Neuronal stem cell (in vitro differentiated cells): ENCODE results near the gene EFS.

Source experiments
- DNase-seq: peaks from one replicate; pipeline ENCODE4 v3.0.0-alpha.2; 2013; ENCODE audit warnings: low spot score
- H2AFZ ChIP-seq: one replicate; pipeline ENCODE4 v1.6.1; 2013; ENCODE audit warnings: mild to moderate bottlenecking, low read length, inconsistent platforms
- H2AK5ac ChIP-seq: 2 replicates; pipeline ENCODE4 v1.6.1; 2013; ENCODE audit warnings: low read depth, mild to moderate bottlenecking, inconsistent platforms, low read length, moderate library complexity, mixed read lengths
- H2BK120ac ChIP-seq: 2 replicates; pipeline ENCODE4 v1.6.1; 2013; ENCODE audit warnings: low read depth, mild to moderate bottlenecking, inconsistent platforms, low read length, moderate library complexity, mixed read lengths
- H2BK12ac ChIP-seq: one replicate; pipeline ENCODE4 v1.6.1; 2013; ENCODE audit warnings: low read length, inconsistent platforms
- H2BK15ac ChIP-seq: 2 replicates; pipeline ENCODE4 v1.6.1; 2013; ENCODE audit warnings: mild to moderate bottlenecking, low read length, inconsistent platforms, mixed read lengths
- H2BK5ac ChIP-seq: one replicate; pipeline ENCODE4 v1.6.1; 2013; ENCODE audit warnings: inconsistent platforms, mild to moderate bottlenecking, low read length, moderate library complexity
- H3K14ac ChIP-seq: one replicate; pipeline ENCODE4 v1.6.1; 2013; ENCODE audit warnings: low read length, inconsistent platforms
- H3K18ac ChIP-seq: 2 replicates; pipeline ENCODE4 v1.6.1; 2013; ENCODE audit warnings: low read length, inconsistent platforms
- H3K23ac ChIP-seq: 2 replicates; pipeline ENCODE4 v1.6.1; 2013; ENCODE audit warnings: low read depth, mild to moderate bottlenecking, mixed read lengths, low read length, inconsistent platforms; ENCODE audit not compliant: poor library complexity
- H3K27ac ChIP-seq: replicated peaks from 3 replicates; pipeline ENCODE4 v1.5.1; 2013; ENCODE audit warnings: low read length, inconsistent platforms
- H3K27me3 ChIP-seq, 3 experiments: 2 replicates each; pipeline ENCODE4 v1.6.1; 2013; ENCODE audit warnings: low read length in 3 of 3, mild to moderate bottlenecking in 2 of 3, inconsistent platforms in 1 of 3, low read depth in 1 of 3, mixed read lengths in 1 of 3, moderate library complexity in 1 of 3; ENCODE audit not compliant: control insufficient read depth in 3 of 3, insufficient read depth in 3 of 3
- H3K36me3 ChIP-seq, 2 donors: replicated peaks in 1 of 2; 2 replicates each; pipeline ENCODE4 v1.6.1; 2013; ENCODE audit warnings: low read length in 2 of 2; ENCODE audit not compliant: control insufficient read depth in 2 of 2, insufficient read depth in 2 of 2
- H3K4ac ChIP-seq: 2 replicates; pipeline ENCODE4 v1.6.1; 2013; ENCODE audit warnings: inconsistent platforms, mild to moderate bottlenecking, low read length, moderate library complexity
- H3K4me1 ChIP-seq, 2 donors: 1 replicate in 1 of 2; 2 replicates in 1 of 2; pipeline ENCODE4 v1.6.1; 2013; ENCODE audit warnings: low read length in 2 of 2, low read depth in 1 of 2; ENCODE audit not compliant: control insufficient read depth in 2 of 2, insufficient read depth in 1 of 2
- H3K4me2 ChIP-seq: one replicate; pipeline ENCODE4 v1.6.1; 2013; ENCODE audit warnings: mild to moderate bottlenecking, low read length, inconsistent platforms; ENCODE audit not compliant: insufficient read depth, poor library complexity, severe bottlenecking
- H3K4me3 ChIP-seq, 2 donors: 2 replicates each; pipeline ENCODE4 v1.5.1; 2013; ENCODE audit warnings: low read length in 2 of 2, mild to moderate bottlenecking in 2 of 2, inconsistent platforms in 1 of 2, moderate library complexity in 1 of 2
- H3K79me1 ChIP-seq: one replicate; pipeline ENCODE4 v1.6.1; 2013; ENCODE audit warnings: low read depth, mild to moderate bottlenecking, inconsistent platforms, low read length, moderate library complexity
- H3K9ac ChIP-seq: one replicate; pipeline ENCODE4 v1.6.1; 2013; ENCODE audit warnings: mild to moderate bottlenecking, low read depth, low read length, inconsistent platforms; ENCODE audit not compliant: poor library complexity
- H3K9me3 ChIP-seq, 2 donors: replicated peaks in 1 of 2; 2 replicates each; pipeline versions ENCODE3 to v1.6.1; 2013; ENCODE audit warnings: low read length in 2 of 2, mild to moderate bottlenecking in 2 of 2, inconsistent platforms in 1 of 2, low read depth in 1 of 2, mixed read lengths in 1 of 2, moderate library complexity in 1 of 2; ENCODE audit not compliant: control insufficient read depth in 2 of 2, insufficient read depth in 1 of 2
- H4K8ac ChIP-seq: one replicate; pipeline ENCODE4 v1.6.1; 2013; ENCODE audit warnings: low read depth, mild to moderate bottlenecking, inconsistent platforms, low read length, moderate library complexity
- H4K91ac ChIP-seq: one replicate; pipeline ENCODE4 v1.6.1; 2013; ENCODE audit warnings: low read length, low read depth, mild to moderate bottlenecking, inconsistent platforms; ENCODE audit not compliant: poor library complexity
- WGBS, 2 donors: extraction: QIAGEN DNeasy Blood & Tissue Kit; methylation state at CpG; one replicate each; pipeline ENCODE4 v1.1.7; 2013; ENCODE audit warnings: missing lambda C conversion rate in 2 of 2, mixed read lengths in 1 of 2; ENCODE audit not compliant: insufficient read length in 2 of 2, insufficient replicate concordance in 1 of 2; ENCODE audit errors: extremely low coverage in 2 of 2; 5-methylcytosine and 5-hydroxymethylcytosine counted together

EFS gene

DNA sequence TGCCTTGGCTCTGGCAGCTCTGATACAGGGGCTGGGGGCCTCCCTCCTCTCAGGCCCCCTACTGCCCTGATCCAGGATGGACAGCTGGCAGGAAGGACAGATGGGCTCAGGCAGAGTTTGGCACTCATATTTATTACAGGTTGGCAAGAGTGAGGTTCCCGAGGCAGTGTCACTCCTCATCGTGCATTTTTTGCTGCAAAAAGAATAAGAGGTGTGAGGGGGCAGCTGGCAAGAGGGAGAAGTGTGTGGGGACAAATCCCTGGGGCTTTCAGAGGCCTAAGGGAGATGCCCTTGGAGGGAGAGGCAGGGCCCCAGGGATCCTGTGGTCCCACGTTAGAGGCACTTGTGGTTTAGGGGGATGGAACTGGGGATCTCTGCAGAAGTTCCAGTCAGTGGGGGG, 16.9 kb upstream of the EFS start:
- H3K9me3 ChIP-seq: no peaks in the 10 kb centered on the region
- no peak overlapping the region for H2BK15ac ChIP-seq
- H3K4me3 ChIP-seq: no peak overlapping the region
- H3K4me1 ChIP-seq: peaks cover 0 to 6% of the 10 kb centered on the region in 2 donors
- H2BK12ac ChIP-seq: no peak overlapping the region
- peak overlapping the region; percentile 1 for H3K9ac ChIP-seq
- no peak overlapping the region for H3K4ac ChIP-seq
- peak overlapping the region; percentile 7 for H2AK5ac ChIP-seq
- no peak overlapping the region for H3K4me2 ChIP-seq
- no peak overlapping the region for H3K27ac ChIP-seq
- no peak for DNase-seq
- no peak overlapping the region for H3K14ac ChIP-seq
- no peaks in the 10 kb centered on the region for H3K36me3 ChIP-seq
- no CpG with 5 or more reads among the region's 3 CpGs for WGBS, 2 donors
- H4K91ac ChIP-seq: no peak overlapping the region
- H3K79me1 ChIP-seq: no peaks in the 10 kb centered on the region
- no peak overlapping the region for H3K23ac ChIP-seq
- H2BK5ac ChIP-seq: no peak overlapping the region
- H2BK120ac ChIP-seq: no peak overlapping the region
- H3K18ac ChIP-seq: no peak overlapping the region
- H4K8ac ChIP-seq: no peak overlapping the region
- H2AFZ ChIP-seq: no peak overlapping the region
- H3K27me3 ChIP-seq: peaks cover 0 to 55% (median 0%) of the 10 kb centered on the region in 3 experiments

DNA sequence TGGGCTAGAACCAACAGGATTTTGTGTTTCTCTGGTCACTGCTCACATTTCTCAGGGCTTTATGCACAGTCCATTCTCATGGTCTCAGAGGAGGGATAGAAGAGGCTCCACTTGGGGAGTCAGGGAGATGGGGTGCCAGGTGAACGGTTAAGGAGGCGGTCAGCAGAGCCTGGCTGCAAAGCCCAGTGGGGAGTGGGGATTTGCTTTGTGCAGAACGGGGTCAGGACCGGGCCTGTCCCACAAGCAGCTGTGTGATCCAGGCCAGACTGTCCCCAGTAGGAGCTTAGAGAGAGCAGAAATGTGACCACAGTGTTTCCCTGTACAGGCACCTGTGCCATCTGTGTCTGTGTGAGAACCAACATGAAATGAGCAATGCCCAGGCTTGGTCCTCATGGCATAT, 16.0 kb upstream of the EFS start:
- Histone ChIP-seq H2BK5ac (peak overlapping the region; percentile 35), H3K4ac (no peak overlapping the region), H3K18ac (no peak overlapping the region), H3K27ac (no peak overlapping the region), H3K27me3 (peaks cover 0 to 60% (median 0%) of the 10 kb centered on the region in 3 experiments), H2AK5ac (peak overlapping the region; percentile 87), H3K9ac (no peak overlapping the region), H2AFZ (no peak overlapping the region), H2BK15ac (peak overlapping the region; percentile 54), H2BK120ac (no peak overlapping the region), H3K79me1 (no peaks in the 10 kb centered on the region), H3K36me3 (no peaks in the 10 kb centered on the region), H3K9me3 (no peaks in the 10 kb centered on the region), H4K8ac (no peak overlapping the region), H4K91ac (no peak overlapping the region), H3K4me1 (peaks cover 0 to 11% of the 10 kb centered on the region in 2 donors), H2BK12ac (no peak overlapping the region), H3K4me2 (no peak overlapping the region), H3K14ac (no peak overlapping the region), H3K23ac (peak overlapping the region; percentile 26), H3K4me3 (no peak overlapping the region)
- DNase-seq: no peak
- WGBS, 2 donors: no CpG with 5 or more reads among the region's 4 CpGs

DNA sequence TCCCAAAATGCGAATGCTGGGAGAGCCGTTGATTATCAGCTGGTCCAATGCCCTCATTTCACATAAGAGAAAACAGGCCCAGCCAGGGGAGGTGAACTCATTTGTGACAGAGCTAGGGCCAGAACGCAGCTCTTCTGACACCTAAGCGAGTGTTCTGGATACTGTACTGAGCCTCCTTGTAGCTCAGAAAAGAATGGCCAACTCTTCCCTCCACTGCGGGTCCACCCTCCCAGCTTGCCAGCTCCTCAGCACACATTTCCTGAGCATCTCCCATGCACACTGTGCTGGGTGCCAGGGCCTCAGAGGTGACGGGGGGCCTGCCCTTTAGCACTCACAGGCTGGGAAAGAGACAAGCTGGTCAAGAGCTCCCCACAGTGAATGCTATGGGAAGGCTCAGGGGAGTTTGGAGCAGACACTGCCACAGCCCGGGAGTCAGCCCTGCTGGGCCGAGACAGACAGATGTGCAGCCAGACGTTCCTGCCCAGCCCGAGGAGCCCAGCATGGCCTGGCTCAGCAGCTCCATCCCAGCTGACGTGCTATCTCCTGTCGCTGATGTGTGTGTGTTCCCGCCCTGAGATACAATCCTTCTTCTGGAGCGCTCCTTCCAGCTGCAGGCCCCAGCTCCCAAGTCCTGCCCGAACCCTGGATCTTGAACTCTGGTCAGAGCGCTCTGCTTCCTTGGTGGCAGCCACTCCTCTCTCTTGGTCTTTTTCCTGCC, 15.4 kb upstream of the EFS start:
- Histone ChIP-seq H3K79me1 (no peaks in the 10 kb centered on the region), H2AK5ac (peak overlapping the region; percentile 87), H3K4me1 (peaks cover 0 to 11% of the 10 kb centered on the region in 2 donors), H2BK12ac (peak overlapping the region; percentile 68), H3K14ac (peak overlapping the region; percentile 57), H2BK5ac (peak overlapping the region; percentile 35), H4K91ac (peak overlapping the region; percentile 38), H4K8ac (no peak overlapping the region), H3K18ac (peak overlapping the region; percentile 39), H3K23ac (peak overlapping the region; percentile 26), H3K4me3 (no peak overlapping the region), H3K27me3 (peaks cover 0 to 56% (median 0%) of the 10 kb centered on the region in 3 experiments), H2BK120ac (no peak overlapping the region), H2AFZ (no peak overlapping the region), H2BK15ac (peak overlapping the region; percentile 54), H3K9ac (peak overlapping the region; percentile 38), H3K27ac (no peak overlapping the region), H3K36me3 (no peaks in the 10 kb centered on the region), H3K9me3 (no peaks in the 10 kb centered on the region), H3K4me2 (no peak overlapping the region), H3K4ac (no peak overlapping the region)
- no peak for DNase-seq
- WGBS, 2 donors: no CpG with 5 or more reads among the region's 16 CpGs

DNA sequence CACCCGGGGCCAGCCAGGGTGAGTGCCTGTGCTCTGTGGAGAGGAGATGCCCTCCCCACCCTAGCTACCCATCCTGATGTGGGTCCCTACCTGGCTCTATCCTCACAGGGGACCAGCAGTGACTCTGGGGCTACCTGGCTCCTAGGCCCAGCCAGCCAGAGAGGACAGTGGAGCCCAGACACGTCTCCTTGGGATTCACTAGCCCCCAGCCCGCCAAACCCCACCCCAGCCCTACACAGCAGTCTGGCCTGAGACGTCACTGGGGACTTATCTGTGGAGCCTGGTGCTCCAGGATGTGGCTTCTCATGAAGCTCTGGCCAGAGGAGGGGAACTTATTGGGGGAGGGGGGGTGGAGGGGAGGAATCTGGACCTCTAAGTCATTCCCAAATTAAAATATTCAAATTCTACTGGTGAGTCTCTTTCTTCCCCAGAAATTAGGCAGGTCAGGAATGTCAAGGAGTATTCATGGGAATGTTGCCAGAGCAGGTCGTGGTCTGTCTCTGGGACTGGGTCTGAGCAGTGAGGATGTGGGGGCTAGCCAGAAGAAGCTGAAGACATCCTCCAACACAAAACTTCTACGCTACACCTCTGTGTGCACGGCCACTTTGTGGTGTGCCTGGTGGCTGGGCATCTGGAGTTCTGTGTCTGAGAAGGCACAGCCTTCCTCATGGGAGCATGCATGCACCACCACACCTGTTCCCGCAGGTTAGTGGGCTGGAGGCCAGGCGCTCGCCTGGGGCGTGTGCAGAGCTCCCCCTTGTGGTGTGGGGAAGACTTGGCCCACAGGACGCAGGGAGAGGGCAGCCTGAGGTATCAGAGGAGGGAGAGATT, 14.6 kb upstream of the EFS start:
- H2BK15ac ChIP-seq: peak overlapping the region; percentile 91
- no peak overlapping the region for H3K9ac ChIP-seq
- no peak overlapping the region for H3K27ac ChIP-seq
- peak; percentile 48 for DNase-seq
- H3K23ac ChIP-seq: no peak overlapping the region
- H2BK120ac ChIP-seq: no peak overlapping the region
- no peak overlapping the region for H2BK12ac ChIP-seq
- no peak overlapping the region for H4K91ac ChIP-seq
- peaks cover 0 to 11% of the 10 kb centered on the region in 2 donors for H3K4me1 ChIP-seq
- no peak overlapping the region for H3K14ac ChIP-seq
- no peak overlapping the region for H3K4ac ChIP-seq
- no peak overlapping the region for H2BK5ac ChIP-seq
- H4K8ac ChIP-seq: no peak overlapping the region
- H3K9me3 ChIP-seq: no peaks in the 10 kb centered on the region
- no peak overlapping the region for H3K4me3 ChIP-seq
- no peaks in the 10 kb centered on the region for H3K36me3 ChIP-seq
- H2AFZ ChIP-seq: no peak overlapping the region
- no peak overlapping the region for H3K18ac ChIP-seq
- H3K79me1 ChIP-seq: no peaks in the 10 kb centered on the region
- H3K4me2 ChIP-seq: no peak overlapping the region
- H3K27me3 ChIP-seq: peaks cover 0 to 52% (median 0%) of the 10 kb centered on the region in 3 experiments
- H2AK5ac ChIP-seq: peak overlapping the region; percentile 91
- WGBS, 2 donors: no CpG with 5 or more reads among the region's 12 CpGs
